ENCODE measurements around the gene MAGI1.

The MAGI1 gene

DNA sequence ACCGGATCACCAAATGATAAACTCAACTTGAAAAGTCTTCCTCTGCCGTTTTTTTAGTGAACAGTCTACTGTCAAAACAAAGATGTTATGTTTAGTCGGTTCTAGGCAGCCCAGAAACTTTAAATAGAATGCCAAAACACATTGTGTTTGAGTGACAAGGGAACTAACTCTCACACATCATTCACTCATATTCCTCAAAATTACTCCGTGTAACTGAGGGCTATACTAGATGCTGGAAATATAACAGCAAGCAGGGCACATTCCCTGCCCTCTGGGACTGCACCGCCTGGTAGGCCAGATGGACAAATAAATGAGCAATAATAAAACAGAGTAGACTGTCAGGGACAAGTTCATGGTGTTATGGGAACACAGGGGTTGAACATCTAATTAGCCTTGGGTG lies 251.4 kb downstream of the MAGI1 start:
- DNase-seq, result no peak

DNA sequence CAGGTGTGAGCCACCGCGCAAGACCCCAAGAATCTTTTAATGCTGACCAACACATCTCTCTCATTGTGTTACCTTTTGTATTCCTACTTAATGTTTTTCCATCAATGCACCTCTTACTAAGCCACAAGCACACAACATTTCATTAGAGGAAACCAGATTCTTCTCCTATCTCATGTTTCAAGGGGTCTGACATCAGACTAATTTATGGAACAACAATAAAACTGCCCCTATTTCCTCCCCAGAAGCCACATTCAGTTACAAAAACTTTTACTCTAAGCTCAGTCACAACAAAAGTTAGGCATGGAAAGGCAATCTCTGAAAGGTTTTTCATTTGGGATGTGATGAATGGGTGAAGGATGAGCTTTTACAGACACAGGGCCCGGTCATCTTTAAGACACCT lies 251.8 kb downstream of the MAGI1 start:
- no peak for DNase-seq

DNA sequence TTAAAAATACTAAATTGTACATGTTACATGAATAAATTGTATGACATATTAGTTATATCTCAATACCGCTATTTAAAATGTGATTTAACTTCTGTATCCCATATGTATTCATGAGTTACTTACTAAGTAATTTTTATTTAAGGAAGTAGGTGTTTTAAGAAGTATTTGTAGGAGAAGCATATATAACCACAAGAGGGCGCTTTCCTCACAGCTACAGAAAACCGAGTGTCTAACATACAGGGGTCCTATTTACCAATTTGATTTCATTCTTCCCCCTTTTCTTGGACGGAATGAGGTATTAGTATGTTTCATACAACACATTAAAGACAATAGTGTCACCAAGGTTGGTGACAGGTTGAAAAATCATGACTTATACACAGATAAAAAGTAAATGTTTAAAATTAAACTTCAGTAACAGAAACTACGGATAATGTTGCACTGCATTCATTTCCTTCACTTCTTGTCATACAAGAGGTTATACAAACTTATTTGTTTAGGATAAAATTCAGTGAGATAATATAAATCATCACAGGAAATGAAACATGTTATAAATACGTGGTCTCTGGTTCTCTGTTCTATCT lies 253.6 kb downstream of the MAGI1 start:
- DNase-seq, result no peak

DNA sequence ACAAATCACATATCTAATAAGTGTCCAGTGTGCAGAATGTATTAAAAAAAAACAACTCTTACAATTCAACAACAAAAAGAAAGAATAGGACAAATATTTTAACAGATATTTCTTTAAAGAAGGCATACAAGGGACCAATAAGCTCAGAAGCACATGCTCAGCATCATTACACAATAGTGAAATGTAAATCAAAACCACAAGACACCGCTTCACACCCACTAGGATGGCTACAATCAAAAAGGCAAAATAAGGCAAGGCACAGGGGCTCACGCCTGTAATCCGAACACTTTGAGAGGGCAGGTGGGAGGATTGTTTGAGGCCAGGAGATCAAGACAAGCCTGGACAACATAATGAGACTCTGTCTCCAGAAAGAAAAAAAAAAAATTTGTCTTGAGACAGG lies 255.6 kb downstream of the MAGI1 start:
- DNase-seq, result no peak

DNA sequence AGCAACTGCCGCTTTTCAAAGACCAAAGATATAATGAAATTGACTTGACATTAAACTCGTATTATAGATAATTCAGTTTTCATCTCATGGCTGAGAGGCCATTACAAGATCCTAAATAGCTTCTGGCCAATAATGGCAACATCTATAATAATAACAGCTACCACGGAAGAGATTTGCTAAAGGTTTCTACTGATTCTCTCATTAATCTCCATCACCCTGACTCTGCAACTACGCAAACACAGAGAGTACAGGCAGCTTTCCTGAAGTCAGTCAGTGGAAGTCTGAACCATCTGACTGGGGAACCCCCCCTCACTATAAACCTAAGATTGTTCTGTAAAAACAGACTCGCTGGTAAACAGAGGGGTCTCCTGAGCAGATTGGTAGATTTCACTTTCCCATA lies 257.1 kb downstream of the MAGI1 start:
- no peak for DNase-seq

DNA sequence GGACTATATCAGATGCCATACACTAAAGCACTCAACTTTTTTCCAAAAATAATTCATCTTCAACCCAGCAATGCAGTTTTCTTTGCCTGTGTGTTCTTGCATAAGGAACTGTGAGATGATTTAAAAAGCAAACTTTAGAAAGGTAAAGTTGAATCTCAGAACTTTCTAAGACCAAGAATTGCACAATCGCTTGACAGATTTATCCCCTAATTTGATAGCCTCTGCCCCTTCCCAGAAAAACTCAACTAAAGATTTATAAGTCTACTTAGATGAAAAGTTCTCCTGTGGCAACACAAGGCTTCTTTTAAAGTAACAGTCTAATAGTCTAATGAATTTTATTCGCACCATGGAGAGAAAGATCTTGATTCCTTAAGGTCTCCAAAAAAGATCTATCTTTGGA lies 259.3 kb downstream of the MAGI1 start:
- no peak for DNase-seq

DNA sequence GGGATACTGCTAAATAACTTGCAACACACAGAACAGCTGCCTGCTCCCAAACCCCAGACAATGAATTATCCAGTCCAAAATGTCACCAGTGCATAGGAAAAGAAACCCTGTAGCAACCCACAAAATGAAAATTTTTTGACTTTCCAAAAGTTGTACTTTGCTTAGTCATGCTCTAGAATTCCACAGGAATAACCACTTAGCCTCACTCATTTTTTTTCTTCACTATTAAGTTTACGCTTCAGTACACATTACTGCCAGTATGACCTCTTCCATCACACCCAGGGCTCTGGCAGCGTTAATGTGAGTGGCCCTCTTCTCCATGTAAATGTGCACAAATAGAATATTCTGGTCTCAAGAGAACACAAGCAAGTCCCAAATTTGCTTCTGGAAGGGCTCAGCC lies 259.8 kb downstream of the MAGI1 start:
- no peak for DNase-seq

DNA sequence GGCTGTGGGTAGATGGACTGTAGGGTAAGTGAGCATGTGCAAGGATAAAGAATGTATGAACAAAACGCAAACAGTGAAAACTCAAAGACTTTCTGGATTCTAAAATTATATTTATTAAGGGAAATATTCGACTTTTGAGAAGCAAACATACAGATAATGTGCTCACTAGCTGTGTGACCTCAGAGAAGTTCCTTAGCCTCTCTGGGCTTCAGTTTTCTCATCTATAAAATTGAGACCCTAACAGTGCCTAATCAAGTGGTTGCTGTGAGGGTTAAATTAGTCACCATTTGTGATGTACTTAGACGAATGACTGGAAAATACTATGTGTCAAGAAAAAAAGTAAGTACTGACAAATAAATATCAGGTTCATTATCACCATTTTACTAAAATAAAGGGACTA lies 261.7 kb downstream of the MAGI1 start:
- DNase-seq, result no peak

DNA sequence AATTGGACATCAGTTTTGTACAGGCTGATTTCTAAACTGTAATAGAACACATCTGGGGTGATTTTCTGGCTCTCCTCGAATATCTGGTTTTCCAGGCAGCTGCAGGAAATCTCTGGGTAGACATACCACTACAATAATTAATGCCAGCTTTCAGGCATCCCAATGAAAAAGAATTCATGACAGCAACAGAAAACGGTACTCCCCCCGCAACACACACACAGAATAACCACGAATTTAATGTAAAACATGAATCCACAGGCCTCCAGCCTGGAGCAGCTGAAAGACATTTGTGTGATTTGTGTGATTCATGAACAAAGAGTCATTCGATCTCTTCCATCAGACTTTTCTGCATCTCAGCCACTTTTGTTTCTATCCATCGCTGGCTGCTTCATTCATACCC lies 262.2 kb downstream of the MAGI1 start:
- DNase-seq, result no peak

DNA sequence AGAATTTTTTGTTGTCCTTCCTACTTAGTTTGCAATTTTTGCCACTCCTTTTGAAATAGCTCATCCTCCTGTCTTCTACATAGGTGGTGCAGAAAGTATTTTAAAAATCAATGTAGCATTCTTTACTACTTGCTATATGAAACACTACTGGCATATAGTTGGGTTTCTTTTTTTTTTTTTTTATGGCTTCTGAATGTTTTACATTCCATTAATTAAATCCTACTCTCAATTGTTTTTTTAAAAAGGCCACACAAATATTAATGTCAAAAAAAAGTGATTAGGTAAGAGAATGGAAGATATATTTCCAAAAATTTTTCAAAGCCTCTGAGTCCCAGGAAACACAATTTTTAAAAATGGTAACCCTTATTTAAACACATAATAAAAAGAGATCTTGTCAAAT lies 262.6 kb downstream of the MAGI1 start:
- no peak for DNase-seq

DNA sequence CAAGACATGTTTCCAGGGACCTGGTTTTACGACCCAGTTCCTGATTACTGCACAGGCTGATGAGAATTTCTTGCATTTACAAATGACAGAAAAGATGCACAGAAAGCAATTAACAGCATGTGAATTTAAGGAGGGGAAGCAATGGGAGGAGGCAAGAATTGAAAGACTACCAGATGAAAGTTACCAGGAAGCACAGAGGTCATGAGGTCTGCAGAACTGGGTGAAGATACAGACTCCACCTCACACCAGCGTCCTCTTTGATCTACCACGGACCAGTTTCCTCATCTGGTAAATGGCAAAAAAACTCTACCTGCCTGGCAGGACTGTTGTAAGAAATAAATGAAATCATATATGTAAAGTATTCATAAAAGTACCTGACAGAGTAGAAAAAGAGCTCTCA lies 266.0 kb downstream of the MAGI1 start:
- DNase-seq, result no peak

DNA sequence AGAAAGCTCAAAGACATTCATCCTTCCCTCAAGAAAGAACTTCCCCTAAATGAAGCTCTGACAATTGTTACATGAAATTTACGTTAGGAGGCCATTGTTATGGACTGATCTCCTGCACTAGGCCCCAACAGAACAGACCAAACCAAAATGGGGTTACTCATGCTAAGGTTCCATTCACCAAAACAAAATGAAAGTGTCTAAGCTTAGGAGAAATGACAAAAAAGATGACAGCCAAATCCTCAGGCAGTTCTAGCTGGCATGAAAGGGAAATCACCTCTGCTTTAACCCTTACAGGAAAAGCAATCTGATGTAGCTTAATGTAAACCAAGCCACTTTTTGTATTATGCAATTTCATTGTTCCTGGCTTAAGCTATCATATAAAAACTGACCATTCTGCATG lies 271.2 kb downstream of the MAGI1 start:
- no peak for DNase-seq

DNA sequence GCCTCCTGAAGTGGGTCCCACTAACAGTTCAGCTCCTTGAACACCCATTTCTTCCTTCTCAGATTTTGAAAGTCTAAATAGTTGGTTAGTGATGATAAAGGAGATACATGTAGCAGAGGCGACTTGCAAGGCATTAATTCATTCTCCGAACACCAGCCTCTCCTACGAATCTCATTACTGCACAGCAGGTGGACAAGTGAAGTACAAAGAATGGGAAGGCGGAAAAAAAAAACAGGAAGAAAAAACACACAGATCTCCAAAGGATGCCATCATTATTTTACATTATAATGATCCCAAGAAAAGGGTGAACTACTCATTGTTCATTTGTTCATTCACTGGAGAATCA lies 276.5 kb downstream of the MAGI1 start:
- no peak for DNase-seq

DNA sequence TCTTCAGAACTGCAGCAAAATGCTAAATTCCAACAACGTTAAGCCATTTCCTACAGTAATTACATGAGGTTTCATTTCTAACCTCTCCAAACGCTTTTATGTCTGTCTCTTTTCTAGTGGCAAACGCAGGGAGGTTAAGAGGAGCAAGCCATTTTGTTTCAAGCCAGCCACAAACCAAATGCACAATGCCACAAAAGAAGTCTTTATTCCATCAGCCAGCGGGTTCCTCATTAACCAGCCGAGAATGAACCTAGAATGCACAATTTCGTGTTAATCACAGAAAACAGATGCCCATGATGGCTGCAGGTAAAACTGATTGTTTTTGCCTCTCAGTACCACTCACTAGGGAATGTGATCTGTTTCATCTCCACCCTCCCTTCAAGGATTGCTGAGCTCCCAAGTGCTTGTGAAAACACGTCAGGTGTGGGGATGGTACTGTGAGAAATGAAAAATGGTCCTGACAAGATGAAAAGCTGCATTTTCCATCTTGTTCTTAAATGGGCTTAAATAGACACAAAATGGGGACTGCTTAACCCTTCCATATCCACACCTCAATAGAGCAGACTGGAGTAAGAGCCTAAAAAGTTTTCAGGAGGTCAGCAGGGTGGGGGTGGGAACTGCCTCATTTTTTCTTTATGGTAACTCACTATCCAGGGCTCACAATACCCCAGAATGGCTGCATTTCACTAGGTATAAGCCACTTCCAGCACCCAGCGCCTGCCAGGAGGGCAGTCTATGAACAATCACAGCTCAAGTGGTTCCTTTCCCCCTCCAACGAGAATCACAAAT lies 277.1 kb downstream of the MAGI1 start:
- DNase-seq, result no peak

DNA sequence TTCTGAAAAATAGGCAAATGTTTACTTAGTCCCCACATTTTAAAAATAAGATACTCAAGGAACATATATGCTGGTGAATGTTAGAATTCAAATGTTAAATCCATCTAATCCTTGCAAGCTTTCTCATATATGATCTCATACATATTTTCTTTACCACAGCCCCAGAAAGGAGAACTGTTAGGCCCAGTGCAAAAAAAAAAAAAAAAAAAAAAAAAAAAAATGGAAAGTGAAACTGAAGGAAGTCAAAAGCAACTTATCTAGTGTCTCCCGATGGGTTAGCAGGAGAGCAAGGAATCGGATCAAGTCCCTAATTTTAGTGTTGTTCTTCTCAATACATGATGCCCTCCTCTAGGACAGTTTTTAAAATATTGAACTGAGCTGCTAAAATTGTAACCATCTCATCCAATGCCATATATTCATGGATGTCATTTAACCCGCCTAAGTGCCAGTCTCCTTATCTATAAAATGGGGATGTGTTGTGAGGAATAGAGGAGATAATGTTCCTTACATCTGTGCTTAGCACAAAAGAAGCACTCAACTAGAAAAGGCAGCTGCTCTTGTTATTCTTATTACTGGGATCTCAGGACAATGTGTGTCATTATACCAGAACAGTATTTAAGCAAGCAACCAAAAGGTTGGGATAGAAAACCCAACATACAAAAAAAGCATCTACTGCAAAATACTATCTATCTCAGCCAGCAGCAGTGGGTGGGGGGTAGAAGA lies 279.7 kb downstream of the MAGI1 start:
- no peak for DNase-seq

DNA sequence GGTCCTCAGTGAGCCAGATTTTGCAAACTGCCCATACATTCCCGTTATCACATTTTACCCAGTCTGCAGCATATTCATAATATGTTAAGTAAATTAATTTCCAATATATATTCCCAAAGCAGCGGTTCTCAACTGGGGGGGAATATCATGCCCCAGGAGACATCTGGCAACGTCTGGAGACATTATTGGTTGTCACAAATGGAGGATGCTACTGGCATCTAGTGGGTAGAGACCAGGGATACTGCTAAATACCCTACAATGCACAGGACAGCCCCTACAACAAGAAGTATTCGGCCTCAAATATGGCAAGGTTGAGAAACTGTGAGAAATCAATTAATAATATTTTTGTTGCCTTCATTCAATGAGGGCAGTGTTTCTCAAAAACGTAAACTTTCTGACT lies 280.3 kb downstream of the MAGI1 start:
- DNase-seq, result no peak

DNA sequence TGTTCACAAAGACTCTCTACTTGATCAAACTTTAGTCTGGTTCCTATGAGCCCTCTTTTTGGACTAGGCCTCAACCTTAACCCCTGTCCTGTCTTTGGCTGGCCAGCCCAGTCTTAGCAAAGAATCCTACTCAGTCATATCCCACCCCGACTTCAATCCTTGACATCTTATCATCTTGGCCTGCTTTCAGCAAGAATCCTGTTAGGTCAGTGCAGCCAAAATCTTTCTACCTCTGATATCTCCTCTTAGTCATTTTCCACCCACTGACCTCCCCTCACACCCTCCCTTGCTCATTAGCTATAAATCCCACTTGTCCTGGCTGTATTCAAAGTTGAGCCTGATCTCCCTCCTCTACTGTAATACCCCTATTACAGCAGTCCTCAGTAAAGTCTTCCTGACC lies 286.1 kb downstream of the MAGI1 start:
- no peak for DNase-seq

DNA sequence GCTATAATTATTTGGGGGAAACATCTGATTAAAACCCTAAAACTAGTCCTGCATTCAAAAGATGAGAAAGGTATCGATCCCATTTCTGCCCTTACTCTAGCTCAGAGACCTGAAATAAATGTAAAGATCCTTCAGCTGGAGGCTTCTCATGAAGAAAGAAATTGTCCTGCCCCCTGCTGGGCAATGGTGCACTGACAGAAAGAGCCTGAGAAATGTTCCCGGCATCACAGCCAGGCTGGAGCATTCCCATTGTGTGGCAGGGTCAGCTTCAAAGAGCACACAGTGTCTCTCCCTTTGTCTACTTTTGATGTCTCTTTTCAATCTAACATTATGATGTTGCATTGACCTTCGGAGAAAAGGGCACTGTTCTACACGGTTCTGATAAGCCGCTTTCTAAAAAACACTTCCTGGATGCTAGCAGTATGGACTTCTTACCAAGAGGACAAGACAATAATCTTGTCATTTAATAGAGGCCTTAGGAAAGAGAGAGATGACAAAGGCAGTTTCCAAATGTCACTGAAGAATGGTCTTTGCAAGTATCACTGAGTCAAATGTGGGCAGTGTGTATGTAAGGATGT lies 287.5 kb downstream of the MAGI1 start:
- DNase-seq, result no peak

DNA sequence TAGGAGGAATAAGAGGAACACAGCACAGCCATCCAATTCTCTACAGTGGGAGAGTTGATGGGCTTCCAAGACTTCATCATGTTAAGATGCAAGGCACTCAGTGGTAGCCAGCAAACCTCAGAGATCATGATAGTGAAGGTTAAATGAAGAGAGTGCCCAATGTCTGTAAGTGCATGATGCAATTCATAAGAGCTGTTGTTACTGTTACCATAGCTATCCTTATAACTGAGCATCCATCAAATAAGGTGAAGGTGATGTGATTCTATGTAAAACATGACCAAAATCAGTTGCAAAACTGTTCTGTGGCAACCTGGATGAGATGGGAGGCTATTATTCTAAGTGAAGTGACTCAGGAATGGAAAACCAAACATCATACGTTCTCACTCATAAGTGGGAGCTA lies 289.7 kb downstream of the MAGI1 start:
- no peak for DNase-seq

DNA sequence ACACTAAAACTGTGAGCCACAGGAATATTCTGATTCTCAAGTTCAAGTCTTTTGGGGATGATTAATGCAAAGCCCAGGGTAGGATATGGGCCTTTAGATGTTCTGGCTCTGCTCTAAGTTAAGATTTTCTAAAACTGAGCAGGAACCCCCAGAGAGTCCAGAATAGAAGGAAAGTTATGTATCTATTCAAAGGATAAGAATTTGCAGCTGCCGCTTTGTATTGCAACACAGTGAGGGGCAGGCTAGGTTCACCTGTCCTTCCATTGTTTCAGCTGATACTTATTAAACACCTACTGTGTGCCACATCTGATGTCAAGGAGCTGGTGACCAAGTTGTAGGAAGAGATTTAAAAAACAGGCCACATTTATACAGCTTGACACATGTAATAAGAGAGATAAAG lies 290.4 kb downstream of the MAGI1 start:
- DNase-seq, result no peak

DNA sequence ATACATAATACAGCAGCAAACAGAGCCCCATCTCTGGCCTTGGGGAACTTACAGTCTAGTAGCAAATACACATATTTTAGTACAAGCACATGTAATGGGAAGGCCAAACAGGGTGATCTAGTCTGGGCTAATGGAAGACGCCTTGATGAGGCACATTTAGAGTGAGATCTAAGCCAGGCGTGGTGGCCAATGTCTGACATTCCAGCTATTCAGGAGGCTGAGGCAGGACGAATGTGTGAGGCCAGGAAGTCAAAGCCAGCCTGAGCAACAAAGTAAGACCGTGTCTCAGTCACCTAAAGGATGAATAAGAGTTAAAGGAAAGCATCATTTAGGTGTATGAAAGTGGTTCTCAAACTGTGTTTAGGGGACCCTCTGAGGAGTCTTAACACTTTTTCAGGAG lies 291.9 kb downstream of the MAGI1 start:
- no peak for DNase-seq

DNA sequence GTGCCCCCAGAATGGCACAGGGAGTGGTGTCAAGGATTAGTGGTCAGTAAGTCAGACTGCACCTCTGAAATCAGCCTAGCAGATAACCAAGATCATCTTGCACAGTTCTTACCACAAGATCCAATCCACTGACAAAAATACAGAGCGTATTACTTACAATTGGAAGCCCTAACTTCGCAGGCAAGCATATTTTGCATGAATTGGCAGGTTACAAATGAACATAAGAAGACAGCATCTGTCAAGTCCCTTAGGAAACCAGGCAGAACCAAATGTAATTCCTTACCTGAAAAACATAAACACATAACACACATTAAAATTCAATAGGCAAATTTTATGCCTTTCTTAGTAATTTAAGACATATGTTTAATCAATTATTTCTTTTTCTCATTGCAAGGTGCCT lies 293.4 kb downstream of the MAGI1 start:
- DNase-seq, result no peak

DNA sequence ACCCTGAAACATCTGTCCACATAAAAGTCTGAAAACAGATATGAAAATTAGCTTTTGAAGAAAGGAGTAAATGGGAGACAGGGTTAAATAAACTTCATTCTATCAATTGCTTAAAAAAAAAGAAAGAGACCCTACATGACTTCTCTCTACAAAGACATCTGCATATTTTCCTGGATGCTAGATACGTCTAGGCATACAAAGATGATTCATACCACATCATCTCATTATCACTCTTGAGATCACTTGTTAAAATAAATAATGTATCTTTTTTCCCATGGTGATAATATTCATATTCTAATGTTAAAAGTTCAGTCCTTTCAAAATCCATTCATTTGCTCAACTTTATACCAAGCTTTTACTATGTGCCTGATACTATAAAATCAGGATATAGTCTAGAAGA lies 295.8 kb downstream of the MAGI1 start:
- DNase-seq, result no peak

DNA sequence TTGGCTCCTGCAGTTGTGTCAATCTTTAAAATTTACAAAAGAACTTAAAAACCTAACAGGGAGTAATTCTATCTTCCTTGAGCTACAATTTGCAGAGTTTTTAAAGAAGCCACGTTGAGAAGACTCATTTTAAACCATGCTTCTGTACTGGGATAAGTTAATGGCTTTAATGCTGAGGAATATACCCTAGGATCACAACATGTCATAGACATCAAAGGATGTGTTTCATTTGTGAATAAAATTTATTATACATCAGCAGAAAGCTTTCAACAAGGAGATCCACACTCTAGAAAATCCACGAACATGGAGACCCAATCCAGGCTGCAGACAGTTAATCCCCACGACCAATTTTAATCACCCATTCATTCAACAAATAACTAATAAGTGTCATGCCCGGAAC lies 297.2 kb downstream of the MAGI1 start:
- DNase-seq, result no peak

All from effector CD4-positive, alpha-beta T cell (primary cell).